Vagina (tissue), 2 donors: Measurements from ENCODE around the gene GRAMD4.

Experiments
- CTCF ChIP-seq, 3 experiments: fragments of 450-650 bp in 2 of 3; fragments of 200-600 bp in 1 of 3; sonication (generic) in 1 of 3; IDR thresholded peaks; one replicate each; pipeline ENCODE4 v1.5.1; 2017 to 2019; ENCODE audit warnings: antibody characterized with exemption in 3 of 3, mild to moderate bottlenecking in 2 of 3, moderate library complexity in 2 of 3
- POLR2A ChIP-seq, 2 donors: fragments of 450-650 bp; IDR thresholded peaks; one replicate each; pipeline ENCODE4 v1.6.1; 2017; ENCODE audit warnings: antibody characterized with exemption in 2 of 2, mild to moderate bottlenecking in 2 of 2, moderate library complexity in 2 of 2
- POLR2AphosphoS5 ChIP-seq, 2 donors: sonication (generic); formaldehyde crosslinking; IDR thresholded peaks; one replicate each; pipeline ENCODE4 v1.9.0; 2017; ENCODE audit warnings: antibody characterized with exemption in 2 of 2, mild to moderate bottlenecking in 2 of 2, low read depth in 1 of 2; ENCODE audit not compliant: insufficient read depth in 1 of 2

GRCh38 chr22:46682011-46682731 is 62.0 kb downstream of the GRAMD4 start:
- TF ChIP-seq CTCF (IDR thresholded peaks at IDR 0.05) (no peak), POLR2AphosphoS5 (IDR thresholded peaks at IDR 0.05; ENCODE audit: insufficient read depth in 1 of 2, low read depth in 1 of 2) (no peak), POLR2A (IDR thresholded peaks at IDR 0.05) (no peak)
